Thoracic aorta (tissue), 2 donors: Measurements from ENCODE around the gene ARID3A. TPM values are rescaled to one million over a fixed set of nuclear protein-coding genes. Genes with fewer than 3 reads are reported as not detected.

Experiments
- ATAC-seq: fragments of 150-250 bp; one replicate; pipeline ENCODE4 v1.8.0; 2017; ENCODE audit warnings: low read depth; ENCODE audit not compliant: insufficient number of reproducible peaks, low FRiP score
- DNase-seq: peaks from one replicate; pipeline ENCODE4 v3.0.0-alpha.2; 2020; ENCODE audit warnings: low spot score
- H3K27ac ChIP-seq, 2 donors: fragments of 200-600 bp; sonication (generic); 1 replicate in 1 of 2; 2 replicates in 1 of 2; pipeline ENCODE4 v1.5.1; 2016; ENCODE audit warnings: mild to moderate bottlenecking in 2 of 2, moderate library complexity in 2 of 2
- H3K27me3 ChIP-seq: fragments of 200-600 bp; sonication (generic); replicated peaks from 2 replicates; pipeline ENCODE4 v1.6.0; 2016; ENCODE audit warnings: mild to moderate bottlenecking; ENCODE audit not compliant: insufficient read depth
- H3K36me3 ChIP-seq: fragments of 200-600 bp; sonication (generic); one replicate; pipeline ENCODE4 v1.5.1; 2016
- H3K4me1 ChIP-seq, 2 donors: fragments of 200-600 bp; sonication (generic); 1 replicate in 1 of 2; 2 replicates in 1 of 2; pipeline versions ENCODE4 v1.5.1 to v1.6.0; 2016; ENCODE audit warnings: low read depth in 2 of 2, mild to moderate bottlenecking in 1 of 2; ENCODE audit not compliant: control insufficient read depth in 1 of 2
- H3K4me3 ChIP-seq: fragments of 200-600 bp; sonication (generic); 2 replicates; pipeline ENCODE4 v1.5.1; 2016; ENCODE audit warnings: mild to moderate bottlenecking
- H3K9me3 ChIP-seq: fragments of 200-600 bp; sonication (generic); 2 replicates; pipeline ENCODE4 v1.5.1; 2016
- total RNA-seq, 2 donors: library from RNA; depleted of rRNA; stranded (reverse); fragments of >200 nt; gene quantifications; one replicate each; pipeline versions ENCODE4 v1.1.0 to v1.2.3, GENCODE V29; 2016
- TF ChIP-seq, protein P1 (sequence below): fragments of 200-600 bp; sonication (generic); IDR thresholded peaks from one replicate; pipeline ENCODE4 v1.5.1; 2019; ENCODE audit warnings: antibody characterized with exemption

Gene ARID3A
- total RNA-seq, 2 donors from 2014 or later = 3.3 to 11.2 TPM

DNA sequence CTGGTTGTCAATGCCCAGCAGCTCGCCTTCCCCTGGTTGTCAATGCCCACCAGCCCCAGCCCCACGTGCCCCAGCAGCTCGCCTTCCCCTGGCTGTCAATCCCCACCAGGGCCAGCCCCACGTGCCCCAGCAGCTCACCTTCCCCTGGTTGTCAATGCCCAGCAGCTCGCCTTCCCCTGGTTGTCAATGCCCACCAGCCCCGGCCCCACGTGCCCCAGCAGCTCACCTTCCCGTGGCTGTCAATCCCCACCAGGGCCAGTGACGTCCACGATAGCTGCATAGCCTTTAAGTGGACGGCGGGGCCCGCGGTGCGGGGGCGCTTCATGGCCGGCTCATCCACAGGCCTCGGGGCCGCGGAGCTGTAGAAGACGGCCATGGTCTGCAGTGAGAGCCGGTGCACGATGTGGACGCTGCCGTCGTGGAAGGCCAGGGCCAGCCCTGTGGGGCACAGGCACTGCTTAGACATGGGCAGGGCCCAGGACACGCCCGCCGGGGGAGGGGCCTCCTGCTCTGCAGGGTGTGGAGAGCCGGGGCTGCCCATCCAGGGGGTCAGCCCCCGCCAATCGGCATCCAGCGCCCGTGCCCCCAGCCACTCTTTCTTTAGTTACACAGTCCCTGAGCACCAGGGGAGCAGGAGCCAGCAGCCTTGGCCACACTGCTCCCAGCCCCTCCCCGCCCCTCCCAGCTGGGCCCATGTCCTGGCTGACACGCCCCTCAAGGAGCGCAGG lies 46.0 kb upstream of the ARID3A start:
- H3K9me3 ChIP-seq = no peaks in the 10 kb centered on the region
- TF ChIP-seq, protein P1, sequence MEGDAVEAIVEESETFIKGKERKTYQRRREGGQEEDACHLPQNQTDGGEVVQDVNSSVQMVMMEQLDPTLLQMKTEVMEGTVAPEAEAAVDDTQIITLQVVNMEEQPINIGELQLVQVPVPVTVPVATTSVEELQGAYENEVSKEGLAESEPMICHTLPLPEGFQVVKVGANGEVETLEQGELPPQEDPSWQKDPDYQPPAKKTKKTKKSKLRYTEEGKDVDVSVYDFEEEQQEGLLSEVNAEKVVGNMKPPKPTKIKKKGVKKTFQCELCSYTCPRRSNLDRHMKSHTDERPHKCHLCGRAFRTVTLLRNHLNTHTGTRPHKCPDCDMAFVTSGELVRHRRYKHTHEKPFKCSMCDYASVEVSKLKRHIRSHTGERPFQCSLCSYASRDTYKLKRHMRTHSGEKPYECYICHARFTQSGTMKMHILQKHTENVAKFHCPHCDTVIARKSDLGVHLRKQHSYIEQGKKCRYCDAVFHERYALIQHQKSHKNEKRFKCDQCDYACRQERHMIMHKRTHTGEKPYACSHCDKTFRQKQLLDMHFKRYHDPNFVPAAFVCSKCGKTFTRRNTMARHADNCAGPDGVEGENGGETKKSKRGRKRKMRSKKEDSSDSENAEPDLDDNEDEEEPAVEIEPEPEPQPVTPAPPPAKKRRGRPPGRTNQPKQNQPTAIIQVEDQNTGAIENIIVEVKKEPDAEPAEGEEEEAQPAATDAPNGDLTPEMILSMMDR = no peak
- DNase-seq = no peak
- H3K4me1 ChIP-seq = no peaks in the 10 kb centered on the region
- peaks cover 67% of the 10 kb centered on the region for H3K36me3 ChIP-seq
- no peak for ATAC-seq
- H3K4me3 ChIP-seq = no peak overlapping the region
- H3K27ac ChIP-seq = no peak overlapping the region
- no peaks in the 10 kb centered on the region for H3K27me3 ChIP-seq

DNA sequence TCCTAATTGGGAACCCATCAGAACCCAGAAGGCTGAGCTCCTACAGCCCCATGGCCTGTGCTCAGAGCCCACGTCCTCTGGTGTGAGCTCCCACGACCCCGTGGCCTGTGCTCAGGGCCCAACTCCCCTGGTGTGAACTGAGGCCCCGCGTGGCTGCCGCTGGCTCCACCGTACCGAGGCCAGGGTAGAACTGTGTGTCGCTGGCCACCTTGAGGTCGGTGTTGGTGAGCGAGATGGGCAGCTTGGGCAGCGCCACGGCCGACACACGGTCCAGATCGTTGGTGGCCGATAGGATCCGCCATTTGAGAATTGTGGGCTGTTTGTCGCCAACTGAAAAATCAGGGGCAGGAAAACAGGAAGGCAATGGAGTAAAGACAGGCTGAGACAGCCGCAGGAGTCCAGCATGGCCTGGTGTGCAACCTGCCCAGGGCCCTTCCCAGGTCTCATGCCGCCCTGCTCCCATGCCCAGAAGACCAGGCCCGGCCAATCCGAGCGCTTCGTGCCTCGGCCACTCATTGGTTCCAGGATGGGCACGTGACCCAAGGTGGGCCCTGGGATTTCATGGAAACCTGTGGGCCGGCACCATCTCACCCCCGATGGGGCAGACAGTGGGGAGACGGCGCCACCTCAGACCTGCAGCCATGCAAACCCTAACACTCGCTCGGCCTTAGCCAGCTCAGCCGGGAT lies 44.3 kb upstream of the ARID3A start:
- no peak overlapping the region for H3K27ac ChIP-seq
- peaks cover 66% of the 10 kb centered on the region for H3K36me3 ChIP-seq
- no peak overlapping the region for H3K4me3 ChIP-seq
- TF ChIP-seq, protein P1 = no peak
- no peaks in the 10 kb centered on the region for H3K27me3 ChIP-seq
- ATAC-seq (no peak), DNase-seq (no peak)
- no peaks in the 10 kb centered on the region for H3K9me3 ChIP-seq
- no peaks in the 10 kb centered on the region for H3K4me1 ChIP-seq

DNA sequence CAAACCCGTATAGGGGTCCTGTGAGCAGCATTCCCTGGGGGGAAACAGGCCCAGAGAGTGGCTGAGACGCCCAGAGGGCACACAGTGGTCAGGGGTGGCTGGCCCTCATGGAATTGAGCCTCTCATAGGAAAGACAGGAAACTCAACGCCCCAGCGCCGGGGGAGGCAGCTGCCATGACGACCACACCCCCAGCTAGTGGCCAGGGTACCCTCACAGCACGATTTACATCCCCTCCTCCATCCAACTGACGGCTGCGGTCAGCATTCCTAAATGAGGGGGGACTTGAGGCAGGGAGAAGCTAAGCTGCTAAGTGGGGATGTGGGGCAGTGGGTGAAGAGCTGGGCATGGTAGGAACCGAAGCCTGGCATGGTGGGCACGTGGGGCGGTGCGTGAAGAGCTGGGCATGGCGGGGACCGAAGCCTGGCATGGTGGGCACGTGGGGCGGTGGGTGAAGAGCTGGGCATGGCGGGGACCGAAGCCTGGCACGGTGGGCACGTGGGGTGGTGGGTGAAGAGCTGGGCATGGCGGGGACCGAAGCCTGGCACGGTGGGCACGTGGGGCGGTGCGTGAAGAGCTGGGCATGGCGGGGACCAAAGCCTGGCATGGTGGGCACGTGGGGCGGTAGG lies 42.9 kb upstream of the ARID3A start:
- Histone ChIP-seq H3K4me3 (no peak overlapping the region), H3K36me3 (peaks cover 66% of the 10 kb centered on the region), H3K27ac (no peak overlapping the region), H3K4me1 (no peaks in the 10 kb centered on the region), H3K9me3 (no peaks in the 10 kb centered on the region), H3K27me3 (no peaks in the 10 kb centered on the region)
- ATAC-seq = no peak
- no peak for DNase-seq
- TF ChIP-seq, protein P1 = no peak

DNA sequence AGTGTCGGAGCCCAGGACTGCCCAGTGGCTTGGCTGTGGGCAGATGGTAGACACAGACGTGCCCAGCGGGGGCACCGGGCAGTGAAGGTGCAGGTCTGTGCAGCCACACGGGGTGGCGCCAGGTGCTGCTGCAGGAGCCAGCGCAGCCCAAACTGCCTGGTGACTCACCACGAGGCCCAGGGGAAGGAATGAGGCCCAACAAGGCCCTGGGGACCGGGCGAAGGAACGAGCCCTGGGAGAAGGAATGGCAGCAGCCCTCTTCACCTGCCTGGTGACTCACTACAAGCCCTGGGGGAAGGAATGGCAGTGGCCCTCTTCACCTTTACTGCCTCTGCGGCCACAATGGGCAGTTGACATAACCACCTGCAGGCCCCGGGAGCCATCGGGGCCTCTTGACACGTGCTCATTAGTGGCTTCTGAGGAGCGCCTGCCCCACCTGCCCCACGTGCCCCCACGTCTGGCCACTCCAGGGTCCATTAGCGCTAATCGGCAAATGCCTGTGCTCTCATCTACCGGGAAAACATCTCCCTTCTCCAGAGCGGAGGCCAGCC lies 42.1 kb upstream of the ARID3A start:
- ATAC-seq (peak; percentile 19), DNase-seq (no peak)
- no peak overlapping the region for H3K4me3 ChIP-seq
- TF ChIP-seq, protein P1 = no peak
- H3K27me3 ChIP-seq = no peaks in the 10 kb centered on the region
- no peaks in the 10 kb centered on the region for H3K4me1 ChIP-seq
- H3K27ac ChIP-seq = no peak overlapping the region
- H3K9me3 ChIP-seq = no peaks in the 10 kb centered on the region
- H3K36me3 ChIP-seq = peaks cover 66% of the 10 kb centered on the region
